Stimulated activated CD8-positive, alpha-beta memory T cell treated with anti-CD3 and anti-CD28 coated beads, Interleukin-4, amount 100 ng/mL, for 48 hours (primary cell): Measurements from ENCODE around the gene CAPS2.

ENCODE experiments used
- DNase-seq: peaks from one replicate; pipeline ENCODE4 v3.0.0-alpha.2; 2020

The CAPS2 gene

DNA sequence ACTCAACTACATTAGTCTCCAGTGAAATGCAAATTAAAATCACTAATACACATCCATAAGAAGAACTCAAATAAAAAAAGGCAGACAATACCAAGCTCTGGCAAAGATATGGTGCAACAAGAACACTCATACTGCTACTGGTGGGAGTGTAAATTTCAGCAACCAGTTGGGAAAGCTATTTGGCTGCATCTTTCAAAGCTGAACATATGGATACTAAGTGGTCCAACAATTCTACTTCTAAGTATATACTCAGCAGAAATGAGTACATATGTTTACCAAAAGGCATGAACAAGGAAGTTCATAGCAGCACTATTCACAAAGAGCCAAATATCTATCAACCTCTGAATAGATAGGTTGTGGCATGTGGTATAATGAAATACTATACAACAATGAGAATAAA, 27.3 kb downstream of the CAPS2 start:
- no peak for DNase-seq

DNA sequence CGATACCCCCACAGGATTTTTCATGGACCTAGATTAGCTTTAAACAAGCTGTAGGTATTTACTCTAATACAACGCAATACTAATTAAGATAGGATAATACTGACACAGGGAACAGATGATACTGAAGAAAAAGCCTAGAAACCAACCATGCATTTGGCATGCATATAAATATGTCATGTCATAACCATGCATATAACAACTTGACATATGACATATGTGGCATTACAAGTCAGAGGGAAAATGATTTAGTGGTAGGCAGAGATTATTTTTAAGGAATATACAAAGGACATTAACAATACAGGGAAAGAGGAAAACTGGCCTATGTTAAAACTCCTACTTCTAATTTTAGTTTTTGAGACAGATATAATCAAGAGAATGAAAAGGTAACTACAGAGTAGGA, 27.9 kb downstream of the CAPS2 start:
- DNase-seq: no peak

DNA sequence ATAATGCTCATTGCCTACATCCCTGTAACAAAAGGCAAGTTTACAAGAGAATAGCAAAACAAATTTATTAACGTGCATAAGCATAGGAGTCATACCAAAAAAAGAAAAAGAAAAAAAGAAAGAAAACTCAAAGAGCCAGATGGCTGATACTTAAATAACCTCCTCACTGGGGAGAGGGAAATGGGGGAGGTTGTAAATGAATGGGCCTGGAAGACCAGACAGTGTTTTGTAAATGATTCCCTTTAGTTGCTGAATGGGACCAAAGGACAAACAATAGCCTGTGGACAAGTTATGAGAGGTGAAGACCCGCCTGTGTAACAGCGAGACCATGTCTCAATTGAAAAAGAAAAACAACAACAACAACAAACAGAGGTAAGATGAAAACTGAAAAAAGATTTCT, 35.3 kb downstream of the CAPS2 start:
- no peak for DNase-seq

DNA sequence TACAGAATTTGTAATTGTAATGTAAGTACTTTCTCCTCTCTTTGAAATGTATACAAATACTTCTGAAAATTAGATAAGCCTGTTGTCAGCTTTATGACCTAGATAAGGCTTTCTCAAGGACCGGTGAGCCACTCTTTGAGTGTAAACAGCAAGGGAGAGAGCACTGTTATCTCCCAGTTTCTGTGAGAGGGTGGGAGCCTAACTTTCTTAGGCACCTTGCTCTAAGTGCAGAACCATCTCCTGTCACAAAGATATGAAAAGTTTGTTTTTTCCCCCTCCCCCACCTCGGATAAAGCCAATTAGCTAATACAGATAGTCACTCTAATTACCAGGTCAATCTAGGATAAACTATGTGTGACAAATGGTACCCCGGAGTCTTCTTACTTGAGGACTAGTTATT, 35.8 kb downstream of the CAPS2 start:
- DNase-seq: no peak

DNA sequence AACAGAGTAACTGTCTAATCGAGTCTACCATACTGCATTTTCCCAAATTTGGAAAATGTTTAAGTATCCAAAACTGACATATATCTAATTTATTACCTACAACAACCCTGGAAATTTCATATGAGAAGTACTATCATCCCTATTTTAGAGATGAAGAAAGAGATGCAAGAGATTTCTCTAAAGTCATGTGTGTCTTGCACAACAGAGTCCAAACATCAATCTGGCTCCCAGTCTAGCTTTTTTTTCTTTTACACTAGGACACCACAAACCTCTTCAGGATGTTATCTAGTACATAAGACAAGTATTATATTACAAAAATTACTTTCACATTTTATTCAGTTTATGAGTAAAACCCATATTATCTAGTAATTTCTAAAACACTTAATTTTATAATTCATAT, 39.1 kb downstream of the CAPS2 start:
- DNase-seq: no peak

DNA sequence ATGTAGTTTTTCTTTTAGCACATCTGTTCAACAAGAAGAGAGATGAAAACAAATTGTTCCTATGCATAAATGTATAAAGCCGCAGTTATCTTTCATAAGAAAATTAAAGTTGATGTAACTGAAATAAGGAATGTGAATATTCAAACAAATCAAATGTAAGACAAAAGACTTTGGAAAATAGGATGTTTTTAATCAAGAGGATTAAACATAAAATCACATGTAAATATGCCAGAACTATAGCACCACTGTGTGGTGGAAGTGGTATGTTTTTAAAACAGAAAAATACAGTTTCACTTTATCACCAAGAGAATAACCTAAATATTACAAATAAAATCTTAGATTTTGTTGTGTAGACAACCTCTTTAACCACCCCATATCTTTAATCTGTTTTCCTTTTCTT, 40.4 kb downstream of the CAPS2 start:
- no peak for DNase-seq

DNA sequence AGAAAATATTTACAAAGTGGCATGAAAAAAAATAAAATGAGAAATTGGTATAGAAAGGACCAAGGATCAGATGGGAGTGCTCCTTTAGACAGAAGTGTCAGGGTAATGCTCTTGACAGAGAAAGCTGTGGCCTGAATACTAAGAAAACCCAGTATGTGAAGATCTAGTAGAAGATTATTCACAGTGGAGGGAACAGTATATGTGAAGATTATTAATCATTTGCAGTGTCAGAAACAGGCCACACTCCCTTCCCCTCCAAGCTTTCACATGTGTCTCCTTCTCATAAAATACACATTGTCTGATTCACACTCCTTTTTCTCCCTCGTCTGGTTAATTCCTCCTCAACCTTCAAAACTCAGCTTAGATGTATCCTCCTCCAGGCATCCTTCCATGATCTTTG, 41.3 kb downstream of the CAPS2 start:
- no peak for DNase-seq

DNA sequence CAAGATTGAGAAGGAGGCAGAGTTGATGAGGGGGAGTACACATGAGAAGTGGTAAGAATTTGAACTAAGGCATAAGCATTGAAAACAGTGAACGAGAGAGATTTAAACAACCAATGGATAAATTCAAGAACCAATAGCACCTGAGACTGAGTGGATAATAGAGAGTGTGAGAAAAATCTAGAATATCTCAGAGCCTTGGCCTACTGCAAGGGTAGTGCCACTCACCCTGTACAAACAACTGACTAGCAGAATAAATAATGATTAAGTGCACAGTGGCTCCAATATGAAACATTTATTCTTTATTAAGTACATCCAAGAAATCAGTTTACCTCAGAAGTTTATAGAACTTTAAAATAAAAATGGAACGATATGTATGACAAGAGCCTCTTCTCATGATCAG, 54.4 kb downstream of the CAPS2 start:
- no peak for DNase-seq

DNA sequence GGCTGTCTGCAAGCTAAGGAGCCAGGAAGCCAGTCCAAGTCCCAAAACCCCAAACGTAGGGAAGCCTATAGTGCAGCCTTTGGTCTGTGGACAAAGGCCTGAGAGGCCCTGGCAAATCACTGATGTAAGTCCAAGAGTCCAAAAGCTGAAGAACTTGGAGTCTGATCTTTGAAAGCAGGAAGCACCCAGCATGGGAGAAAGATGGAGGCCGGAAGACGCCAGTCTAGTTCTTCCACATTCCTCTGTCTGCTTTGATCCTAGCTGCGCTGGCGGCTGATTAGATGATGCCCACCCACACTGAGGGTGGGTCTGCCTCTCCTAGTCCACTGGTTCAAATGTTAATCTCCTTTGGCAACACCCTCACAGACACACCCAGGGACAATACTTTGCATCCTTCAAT, 58.5 kb downstream of the CAPS2 start:
- no peak for DNase-seq

DNA sequence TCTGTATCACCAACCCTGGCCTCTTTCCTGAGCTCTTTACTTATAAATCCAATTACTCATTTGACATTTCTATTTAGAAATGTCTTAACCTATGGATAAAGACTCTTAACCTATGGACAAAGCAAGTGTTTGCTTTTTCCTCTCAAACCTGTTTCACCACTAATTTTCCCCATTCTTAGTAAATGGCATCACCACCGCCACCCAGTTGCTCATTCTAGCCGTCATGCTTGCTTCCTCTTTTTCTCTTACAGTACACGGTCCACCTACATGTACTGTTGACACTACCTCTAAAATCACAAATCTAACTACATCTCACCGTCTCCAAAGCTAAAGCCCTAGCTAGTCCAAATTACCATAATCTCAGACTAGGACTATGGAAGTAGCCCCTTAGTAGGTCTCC, 60.0 kb downstream of the CAPS2 start:
- DNase-seq: no peak

DNA sequence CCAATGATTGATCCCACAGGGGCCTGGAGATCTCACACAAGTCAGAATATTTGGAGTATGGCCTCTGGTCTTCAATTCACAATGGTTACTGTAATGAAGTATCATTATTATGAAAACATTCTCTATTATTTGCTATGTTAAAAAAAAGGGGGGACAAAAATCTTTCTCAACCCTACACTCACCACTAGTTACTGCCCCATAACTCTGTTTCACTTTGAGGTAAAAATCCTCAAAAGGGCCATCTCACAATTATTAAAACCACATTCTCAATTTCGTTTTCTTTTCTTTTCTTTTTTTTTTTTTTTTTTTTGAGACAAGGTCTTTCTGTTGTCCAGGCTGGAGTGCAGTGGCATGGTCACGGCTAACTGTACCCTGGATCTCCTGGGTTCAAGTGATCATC, 60.9 kb downstream of the CAPS2 start:
- no peak for DNase-seq

DNA sequence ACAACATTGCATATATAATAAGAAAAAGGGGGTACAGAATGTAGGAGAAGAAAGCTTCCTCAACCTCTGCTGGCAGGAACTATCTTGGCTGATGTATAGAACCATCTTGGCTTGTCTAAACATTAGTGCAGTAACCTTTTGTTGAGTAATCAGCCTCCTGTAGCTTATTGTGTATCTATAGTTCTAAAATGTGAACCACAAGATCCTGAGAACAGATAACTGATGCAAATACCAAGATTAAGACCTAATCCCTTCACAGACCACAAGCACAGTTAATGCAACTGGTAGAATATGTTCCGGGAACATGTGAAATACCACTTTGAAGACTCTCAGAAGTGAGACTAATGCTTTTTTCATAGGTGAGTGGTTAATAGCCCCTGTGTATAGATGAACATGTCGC, 69.8 kb downstream of the CAPS2 start:
- no peak for DNase-seq

DNA sequence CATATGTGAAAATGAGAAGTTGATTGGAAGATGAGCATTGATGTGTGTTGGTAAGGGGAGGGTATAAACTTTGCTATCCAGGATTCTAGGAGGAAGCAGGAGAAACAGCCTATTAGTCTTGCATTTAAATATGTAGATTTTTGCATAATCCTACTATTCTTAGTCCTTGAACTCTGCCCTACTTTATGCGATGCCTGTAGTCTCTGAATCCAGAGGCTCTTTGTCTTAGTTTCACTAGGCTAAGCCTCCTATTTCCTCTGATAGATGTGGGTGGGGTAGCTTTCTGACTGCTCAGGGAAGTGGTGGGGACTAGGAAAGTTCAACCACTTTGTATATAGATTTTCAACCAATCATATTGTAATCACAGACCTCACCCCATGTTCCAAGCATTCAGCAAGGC, 71.0 kb downstream of the CAPS2 start:
- DNase-seq: no peak

DNA sequence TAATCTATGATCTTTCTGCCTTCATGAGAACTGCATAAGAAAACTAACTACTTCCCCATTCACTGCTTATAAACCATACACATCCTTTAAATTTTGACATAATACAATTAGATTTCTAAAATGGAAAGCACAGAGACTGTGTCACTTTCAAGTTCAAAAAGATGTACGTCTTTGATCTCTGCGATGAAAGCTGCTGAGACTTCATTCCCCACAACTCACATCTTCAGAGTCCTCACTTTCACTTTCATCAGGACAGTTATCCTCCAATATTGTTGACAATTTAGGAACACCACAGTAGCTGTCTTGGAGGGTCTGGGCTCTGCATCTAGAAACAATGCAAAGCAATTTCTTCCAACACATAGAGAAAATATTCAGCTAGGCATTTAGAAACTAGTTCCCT, 72.6 kb downstream of the CAPS2 start:
- DNase-seq: no peak

DNA sequence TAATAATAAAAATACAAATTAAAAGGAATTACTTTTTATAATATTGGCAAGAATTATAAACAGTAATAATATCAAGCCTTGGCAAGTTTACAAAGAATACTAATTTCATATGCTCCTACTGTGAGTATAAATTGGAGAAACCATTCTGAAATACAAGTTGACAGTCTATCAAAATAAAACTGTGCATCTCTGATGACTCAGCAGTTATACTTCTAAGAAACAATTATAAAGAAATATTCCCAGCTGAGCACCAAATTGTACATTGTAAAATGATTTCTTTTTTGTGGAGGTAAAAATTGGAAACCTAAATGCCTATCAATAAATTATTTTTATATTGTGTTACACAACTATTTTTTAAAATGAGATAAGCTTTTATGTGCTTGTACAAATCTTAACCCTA, 85.0 kb downstream of the CAPS2 start:
- no peak for DNase-seq

DNA sequence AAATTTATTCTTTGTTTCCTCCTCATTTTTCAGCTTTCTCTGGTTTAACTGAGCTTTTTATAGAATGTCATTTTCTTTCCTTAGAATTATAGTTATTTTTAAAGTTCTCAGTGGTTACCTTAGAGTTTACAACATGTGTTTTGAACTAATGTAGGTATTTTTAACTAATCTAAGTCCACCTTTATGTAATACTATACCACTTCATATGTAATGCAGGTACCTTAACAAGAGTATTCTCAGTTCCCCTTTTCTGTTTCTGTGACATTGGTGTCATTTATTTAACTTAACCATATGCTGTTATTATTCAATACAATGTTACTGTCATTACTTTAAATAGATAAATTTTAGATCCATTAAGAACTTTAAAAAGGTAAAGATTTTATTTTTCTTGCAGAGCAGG, 90.1 kb downstream of the CAPS2 start:
- no peak for DNase-seq

DNA sequence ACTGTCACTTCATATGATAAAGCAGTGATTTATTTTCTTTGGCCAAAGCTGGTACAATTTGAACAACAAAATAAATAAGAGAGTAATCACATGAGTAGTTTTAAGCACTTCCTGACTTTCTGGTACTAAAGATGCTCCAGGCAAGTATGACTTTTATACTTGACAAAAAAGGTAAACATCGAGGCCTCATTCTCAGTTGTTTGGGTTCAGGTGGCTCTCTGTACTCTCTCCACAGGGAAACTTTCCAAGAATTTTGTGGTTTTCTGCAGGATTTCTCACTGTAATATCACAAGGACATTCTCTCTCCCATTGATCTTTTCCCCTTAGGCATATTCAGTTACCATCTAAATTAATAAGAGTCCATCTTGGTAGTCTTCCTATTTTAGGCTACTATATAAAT, 93.9 kb downstream of the CAPS2 start:
- no peak for DNase-seq

DNA sequence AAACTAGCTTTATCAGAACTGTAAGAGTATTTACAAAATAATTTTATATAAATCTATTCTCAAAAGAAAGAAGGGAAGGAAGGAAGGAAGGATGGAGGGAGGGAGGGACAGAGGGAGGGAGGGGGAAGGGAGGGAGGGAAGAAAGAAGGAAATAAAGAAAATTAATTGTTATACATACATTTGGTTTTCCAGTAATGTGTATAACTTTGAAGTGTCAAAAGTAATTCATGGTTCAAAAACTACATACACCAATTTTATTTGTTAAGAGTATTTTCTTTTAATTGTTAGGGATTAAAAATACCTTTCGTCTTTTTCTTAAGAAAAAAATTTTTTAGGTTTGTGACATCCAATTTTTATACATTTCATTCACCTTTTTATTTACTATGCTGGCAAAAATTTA, 103.0 kb downstream of the CAPS2 start:
- DNase-seq: no peak
